ENCODE data around the gene ANO1. TPM values are rescaled to one million over a fixed set of nuclear protein-coding genes. Genes with fewer than 3 reads are reported as not detected.

The ANO1 gene
- total RNA-seq, 1 experiment from 2014 or later, result 10.9 TPM

DNA sequence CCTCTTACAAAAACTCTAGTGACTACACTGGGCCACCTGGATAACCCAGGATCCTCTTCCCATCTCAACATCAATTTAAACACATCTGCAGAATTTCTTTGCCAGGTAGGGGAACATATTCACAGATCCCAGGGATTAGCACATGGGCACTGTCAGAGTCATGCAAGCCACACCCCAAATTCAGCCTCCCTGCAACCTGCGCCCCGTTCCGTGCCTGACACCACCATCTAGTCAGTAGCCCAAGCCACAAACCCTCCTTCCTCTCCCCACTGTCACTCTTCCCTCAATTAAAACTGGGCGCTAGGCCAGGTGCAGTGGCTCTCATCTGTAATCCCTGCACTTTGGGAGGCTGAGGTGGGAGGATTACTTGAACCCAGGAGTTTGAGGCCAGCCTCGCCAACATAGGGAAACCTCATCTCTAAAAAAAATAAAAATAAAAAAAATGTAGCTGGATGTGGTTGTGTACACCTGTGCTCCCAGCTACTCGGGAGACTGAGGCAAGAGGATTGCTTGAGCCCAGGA, 131.3 kb downstream of the ANO1 start:
- Histone ChIP-seq H2BK20ac (ENCODE audit: low read depth, low read length, poor library complexity, severe bottlenecking) (no peak overlapping the region), H4K8ac (replicated peaks; ENCODE audit: insufficient read length, low read depth, low read length) (no peak overlapping the region), H2AK5ac (ENCODE audit: insufficient read length, low read length) (no peak overlapping the region), H4K20me1 (ENCODE audit: control insufficient read depth, insufficient read depth, insufficient read length) (peaks cover 3% of the 10 kb centered on the region), H2BK5ac (ENCODE audit: insufficient read length, low read length) (no peak overlapping the region), H3K23ac (ENCODE audit: insufficient read length, low read depth, low read length) (no peak overlapping the region), H2BK15ac (ENCODE audit: low read depth, low read length) (no peak overlapping the region), H3K79me1 (ENCODE audit: insufficient read depth, low read depth, low read length, poor library complexity, severe bottlenecking) (peaks cover 9% of the 10 kb centered on the region), H2AFZ (ENCODE audit: low read length) (no peak overlapping the region), H3T11ph (ENCODE audit: low read length) (no peak overlapping the region), H4K5ac (ENCODE audit: insufficient read length, low read depth, low read length) (no peak overlapping the region), H3K14ac (ENCODE audit: insufficient read depth, low read length) (no peak overlapping the region), H3K27me3 (ENCODE audit: insufficient read depth, low read length) (no peaks in the 10 kb centered on the region), H3K79me2 (ENCODE audit: insufficient read depth, low read length) (peaks cover 10% of the 10 kb centered on the region), H3K4me2 (ENCODE audit: insufficient read depth, insufficient read length, low read length) (no peak overlapping the region), H3K18ac (ENCODE audit: insufficient read length, low read depth, low read length) (no peak overlapping the region), H4K91ac (ENCODE audit: insufficient read length, low read depth, low read length) (no peak overlapping the region), H2BK12ac (ENCODE audit: insufficient read length, low read depth, low read length) (no peak overlapping the region), H3K4me1 (ENCODE audit: insufficient read depth, low read length) (peaks cover 3% of the 10 kb centered on the region; the same call in 1 of the 2 replicates), H2BK120ac (ENCODE audit: low read depth, low read length, poor library complexity, severe bottlenecking) (no peak overlapping the region), H3K23me2 (ENCODE audit: insufficient read length, low read depth, low read length, poor library complexity, severe bottlenecking) (peaks cover 1% of the 10 kb centered on the region), H3K9ac (ENCODE audit: extremely low read depth, insufficient read length, low read length) (no peak overlapping the region), H3K4ac (ENCODE audit: low read depth, low read length) (no peak overlapping the region), H3K56ac (ENCODE audit: insufficient read length, low read depth, low read length) (no peak overlapping the region), H3K9me3 (ENCODE audit: control insufficient read depth, low read depth, low read length) (no peaks in the 10 kb centered on the region), H3K27ac (ENCODE audit: insufficient read length, low read depth, low read length) (no peak overlapping the region)
- WGBS (ENCODE audit: extremely low coverage, insufficient read length, low lambda C conversion rate), result no CpG with 5 or more reads among the region's 6 CpGs
- H3K4me3 Mint-ChIP-seq, result no peak overlapping the region
- no peaks in the 10 kb centered on the region for H3K9me3 Mint-ChIP-seq
- H3K27me3 Mint-ChIP-seq (ENCODE audit: low read depth), result no peaks in the 10 kb centered on the region
- H3K4me1 Mint-ChIP-seq, result peaks cover 35 to 48% of the 10 kb centered on the region in 2 experiments
- TF ChIP-seq, protein P1, sequence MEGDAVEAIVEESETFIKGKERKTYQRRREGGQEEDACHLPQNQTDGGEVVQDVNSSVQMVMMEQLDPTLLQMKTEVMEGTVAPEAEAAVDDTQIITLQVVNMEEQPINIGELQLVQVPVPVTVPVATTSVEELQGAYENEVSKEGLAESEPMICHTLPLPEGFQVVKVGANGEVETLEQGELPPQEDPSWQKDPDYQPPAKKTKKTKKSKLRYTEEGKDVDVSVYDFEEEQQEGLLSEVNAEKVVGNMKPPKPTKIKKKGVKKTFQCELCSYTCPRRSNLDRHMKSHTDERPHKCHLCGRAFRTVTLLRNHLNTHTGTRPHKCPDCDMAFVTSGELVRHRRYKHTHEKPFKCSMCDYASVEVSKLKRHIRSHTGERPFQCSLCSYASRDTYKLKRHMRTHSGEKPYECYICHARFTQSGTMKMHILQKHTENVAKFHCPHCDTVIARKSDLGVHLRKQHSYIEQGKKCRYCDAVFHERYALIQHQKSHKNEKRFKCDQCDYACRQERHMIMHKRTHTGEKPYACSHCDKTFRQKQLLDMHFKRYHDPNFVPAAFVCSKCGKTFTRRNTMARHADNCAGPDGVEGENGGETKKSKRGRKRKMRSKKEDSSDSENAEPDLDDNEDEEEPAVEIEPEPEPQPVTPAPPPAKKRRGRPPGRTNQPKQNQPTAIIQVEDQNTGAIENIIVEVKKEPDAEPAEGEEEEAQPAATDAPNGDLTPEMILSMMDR (conservative IDR thresholded peaks at IDR 0.05), result no peak
- no peak overlapping the region; a peak in 1 of 7 replicates for H3K27ac Mint-ChIP-seq
- no peak for DNase-seq
- H3K36me3 Mint-ChIP-seq (ENCODE audit: insufficient read depth in 1 of 3, low read depth in 3 of 3), result peaks cover 24 to 51% (median 46%) of the 10 kb centered on the region in 3 experiments

All from H9 (cell line).